Measurements from ENCODE around the gene CADPS2. TPM values are rescaled to one million over a fixed set of nuclear protein-coding genes. Genes with fewer than 3 reads are reported as not detected.

Gene CADPS2
- total RNA-seq, 1 donor from 2014 or later, result 4.4 TPM

DNA sequence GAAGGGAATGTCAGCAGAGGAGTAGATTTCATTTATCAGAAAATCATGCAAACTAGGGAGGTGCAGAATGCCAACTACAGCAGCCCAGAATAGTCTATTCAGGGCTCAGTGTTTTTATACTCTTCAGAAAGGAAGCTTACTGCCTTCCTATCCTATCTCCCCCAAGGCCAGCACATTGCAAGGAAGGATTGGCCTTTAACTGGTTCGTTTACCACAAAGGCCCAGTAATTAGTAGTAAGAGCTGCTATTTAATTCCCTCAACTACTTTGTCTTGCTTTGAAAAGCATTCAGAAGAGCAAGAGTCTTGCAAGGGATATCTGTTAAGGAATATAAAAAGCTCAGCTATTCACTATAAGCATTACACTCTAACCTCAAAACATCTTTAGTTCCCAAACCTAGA is 97.1 kb downstream of the CADPS2 start:
- no peak for DNase-seq (ENCODE audit: low read depth)
- TF ChIP-seq, protein P1, sequence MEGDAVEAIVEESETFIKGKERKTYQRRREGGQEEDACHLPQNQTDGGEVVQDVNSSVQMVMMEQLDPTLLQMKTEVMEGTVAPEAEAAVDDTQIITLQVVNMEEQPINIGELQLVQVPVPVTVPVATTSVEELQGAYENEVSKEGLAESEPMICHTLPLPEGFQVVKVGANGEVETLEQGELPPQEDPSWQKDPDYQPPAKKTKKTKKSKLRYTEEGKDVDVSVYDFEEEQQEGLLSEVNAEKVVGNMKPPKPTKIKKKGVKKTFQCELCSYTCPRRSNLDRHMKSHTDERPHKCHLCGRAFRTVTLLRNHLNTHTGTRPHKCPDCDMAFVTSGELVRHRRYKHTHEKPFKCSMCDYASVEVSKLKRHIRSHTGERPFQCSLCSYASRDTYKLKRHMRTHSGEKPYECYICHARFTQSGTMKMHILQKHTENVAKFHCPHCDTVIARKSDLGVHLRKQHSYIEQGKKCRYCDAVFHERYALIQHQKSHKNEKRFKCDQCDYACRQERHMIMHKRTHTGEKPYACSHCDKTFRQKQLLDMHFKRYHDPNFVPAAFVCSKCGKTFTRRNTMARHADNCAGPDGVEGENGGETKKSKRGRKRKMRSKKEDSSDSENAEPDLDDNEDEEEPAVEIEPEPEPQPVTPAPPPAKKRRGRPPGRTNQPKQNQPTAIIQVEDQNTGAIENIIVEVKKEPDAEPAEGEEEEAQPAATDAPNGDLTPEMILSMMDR (conservative IDR thresholded peaks at IDR 0.05; ENCODE audit: low read depth, low read length), result no peak
- H3K4me3 ChIP-seq (ENCODE audit: low read depth, low read length), result no peak overlapping the region

DNA sequence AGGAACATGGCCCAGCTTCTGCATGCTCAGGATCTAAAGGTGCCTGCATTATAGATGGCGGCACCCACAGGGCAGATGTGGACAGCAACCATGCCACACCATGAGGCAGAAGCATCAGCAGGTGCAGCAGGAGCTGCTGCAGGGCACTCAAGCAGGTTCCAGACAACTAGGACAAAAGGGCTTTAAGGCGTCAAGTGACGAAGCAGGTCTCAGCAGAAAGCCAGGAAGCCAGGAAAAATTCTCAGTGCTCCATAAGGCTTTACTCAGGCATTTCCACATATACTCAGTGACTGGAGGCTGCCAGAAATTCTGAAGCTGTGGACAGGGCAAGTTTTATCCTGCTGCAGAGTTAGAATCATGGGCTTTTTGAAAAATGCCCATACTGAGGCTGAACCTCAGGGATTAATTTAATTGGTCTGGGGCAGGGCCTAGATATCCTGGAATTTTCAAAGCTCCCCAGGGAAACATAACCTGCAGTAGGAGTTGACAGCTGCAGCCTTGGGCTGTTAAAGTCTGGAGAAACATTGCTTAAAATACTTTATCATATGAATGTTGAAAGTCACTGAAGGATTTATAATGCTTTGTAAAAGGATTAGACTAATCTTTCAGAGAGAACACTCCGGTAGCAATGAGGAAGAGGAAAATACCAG is 115.4 kb downstream of the CADPS2 start:
- TF ChIP-seq, protein P1 (conservative IDR thresholded peaks at IDR 0.05; ENCODE audit: low read depth, low read length), result no peak
- H3K4me3 ChIP-seq (ENCODE audit: low read depth, low read length), result no peak overlapping the region
- DNase-seq (ENCODE audit: low read depth), result no peak

GRCh38 chr7:122768827-122769226 is 117.4 kb downstream of the CADPS2 start:
- H3K4me3 ChIP-seq (ENCODE audit: low read depth, low read length), result no peak overlapping the region
- TF ChIP-seq, protein P1 (conservative IDR thresholded peaks at IDR 0.05; ENCODE audit: low read depth, low read length), result no peak
- DNase-seq (ENCODE audit: low read depth), result no peak

DNA sequence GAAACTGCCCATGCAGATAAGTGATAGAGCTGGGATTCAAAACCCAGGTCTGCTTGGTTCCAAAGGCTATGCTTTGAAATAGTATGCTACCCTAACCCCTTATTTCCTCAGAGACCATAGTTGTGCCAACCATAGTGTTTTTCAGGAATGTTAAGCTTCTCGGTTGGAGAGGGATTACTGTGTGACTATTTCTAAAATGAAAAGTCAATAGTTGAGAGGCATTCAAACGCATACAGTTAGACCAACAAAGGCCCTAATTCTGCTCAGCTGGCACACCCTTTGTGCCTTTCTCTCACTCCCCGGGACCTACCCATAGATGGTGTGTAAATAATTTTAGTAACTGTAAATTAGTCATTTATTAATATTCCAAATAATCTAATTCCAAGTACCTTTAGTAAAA is 118.9 kb downstream of the CADPS2 start:
- TF ChIP-seq, protein P1 (conservative IDR thresholded peaks at IDR 0.05; ENCODE audit: low read depth, low read length), result no peak
- no peak for DNase-seq (ENCODE audit: low read depth)
- no peak overlapping the region for H3K4me3 ChIP-seq (ENCODE audit: low read depth, low read length)

- TF ChIP-seq, protein P1 (conservative IDR thresholded peaks at IDR 0.05; ENCODE audit: low read depth, low read length), result no peak
- H3K4me3 ChIP-seq (ENCODE audit: low read depth, low read length), result no peak overlapping the region
- DNase-seq (ENCODE audit: low read depth), result no peak
These were observed 119.7 kb downstream of the CADPS2 start for GRCh38 chr7:122766593-122766992.

DNA sequence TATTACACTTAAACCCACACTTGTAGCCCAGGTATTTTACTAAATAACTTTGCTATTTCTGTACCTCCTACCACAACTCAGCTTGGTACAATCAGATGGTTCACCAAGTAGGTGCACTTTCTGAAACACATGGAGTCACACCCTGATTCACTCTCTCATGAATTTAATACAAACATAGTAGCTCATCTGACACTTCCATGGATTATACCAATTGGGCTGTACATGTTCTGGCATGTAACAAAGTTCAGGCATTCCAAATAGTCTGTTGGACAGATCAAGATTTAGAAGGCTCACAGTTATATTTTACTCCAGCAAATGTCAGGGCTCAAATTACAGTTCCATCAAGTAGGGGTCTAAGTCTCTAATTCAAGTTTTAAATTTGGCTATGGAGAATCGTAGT is 121.4 kb downstream of the CADPS2 start:
- H3K4me3 ChIP-seq (ENCODE audit: low read depth, low read length), result no peak overlapping the region
- TF ChIP-seq, protein P1 (conservative IDR thresholded peaks at IDR 0.05; ENCODE audit: low read depth, low read length), result no peak
- no peak for DNase-seq (ENCODE audit: low read depth)

DNA sequence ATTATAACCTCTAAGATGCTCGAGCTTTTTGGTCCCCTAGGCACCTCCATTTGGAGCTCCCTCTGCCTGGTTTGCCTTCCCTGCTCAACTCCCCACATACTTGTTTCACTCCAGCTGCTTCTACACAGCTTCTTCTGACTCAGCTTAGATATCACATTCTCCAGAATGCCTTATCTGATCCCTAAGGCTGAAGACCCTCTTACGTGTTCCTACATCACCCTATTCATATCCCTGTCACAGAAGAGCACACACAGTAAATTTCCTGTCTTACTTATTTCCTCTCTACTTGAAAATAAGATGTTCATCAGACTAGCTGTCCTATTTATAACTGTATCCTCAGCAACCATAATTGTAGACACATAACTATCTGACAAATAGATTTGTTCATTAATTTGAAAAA is 122.2 kb downstream of the CADPS2 start:
- TF ChIP-seq, protein P1 (conservative IDR thresholded peaks at IDR 0.05; ENCODE audit: low read depth, low read length), result no peak
- DNase-seq (ENCODE audit: low read depth), result no peak
- no peak overlapping the region for H3K4me3 ChIP-seq (ENCODE audit: low read depth, low read length)

All from epithelial cell of proximal tubule (primary cell).